Upper lobe of right lung (tissue), 1 donor: ENCODE measurements around the gene GAPVD1. TPM values are rescaled to one million over a fixed set of nuclear protein-coding genes. Genes with fewer than 3 reads are reported as not detected.

ENCODE experiments used
- ATAC-seq: fragments of 200-7000 bp; cut with Tn5 transposase; one replicate; pipeline ENCODE4 v1.9.1; 2020; ENCODE audit warnings: mild to moderate bottlenecking, moderate library complexity
- DNase-seq: peaks from one replicate; pipeline ENCODE4 v3.0.0-alpha.2; 2020
- H3K27ac ChIP-seq: fragments of 200-600 bp; one replicate; pipeline ENCODE4 v1.8.0; 2022
- H3K27me3 ChIP-seq: fragments of 200-600 bp; one replicate; pipeline ENCODE4 v1.8.0; 2022; ENCODE audit warnings: mild to moderate bottlenecking
- H3K36me3 ChIP-seq: fragments of 200-600 bp; one replicate; pipeline ENCODE4 v1.8.0; 2022
- H3K4me1 ChIP-seq: fragments of 200-600 bp; one replicate; pipeline ENCODE4 v1.8.0; 2022
- H3K4me3 ChIP-seq: fragments of 200-600 bp; one replicate; pipeline ENCODE4 v1.8.0; 2022; ENCODE audit warnings: mild to moderate bottlenecking
- H3K9me3 ChIP-seq: fragments of 200-600 bp; one replicate; pipeline ENCODE4 v1.8.0; 2022
- CTCF ChIP-seq: fragments of 200-600 bp; IDR thresholded peaks from one replicate; pipeline ENCODE4 v1.8.0; 2022; ENCODE audit warnings: antibody characterized with exemption
- intact Hi-C: fragments of 100-400 bp; cut with DNase I; formaldehyde crosslinking; loops from one replicate; pipeline ENCODE4 v1.11.0; 2022
- total RNA-seq: library from RNA; stranded (reverse); fragmentation: NEBNext Ultra II Directional; extraction: Animal tissue kit (Norgen Biotek cat#: 25700); gene quantifications from one replicate; pipeline ENCODE4 v1.2.1, GENCODE V29; 2021
- donor health status: DM: no; HTN: yes; CAD: no; lungs with severe emphysema.

GAPVD1 gene
- total RNA-seq, 1 donor from 2014 or later: 68.9 TPM

DNA sequence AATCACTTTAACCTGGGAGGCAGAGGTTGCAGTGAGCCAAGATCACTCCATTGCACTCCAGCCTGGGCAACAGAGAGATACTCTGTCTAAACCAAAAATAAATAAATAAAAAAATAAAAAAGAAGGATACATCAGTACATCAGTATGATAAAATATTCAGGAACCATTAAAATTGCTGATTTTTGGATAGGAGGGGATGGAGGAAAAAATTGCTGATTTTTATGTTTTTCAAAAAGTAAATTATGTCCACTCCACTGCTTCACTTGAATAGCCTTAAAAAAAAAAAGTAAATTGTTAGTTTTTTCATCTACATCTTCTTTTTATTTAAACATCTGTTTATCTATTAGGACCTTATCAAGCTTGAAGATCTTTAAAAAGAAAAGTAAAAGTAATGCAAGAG is 7.4 kb upstream of the GAPVD1 start:
- no peak for TF ChIP-seq CTCF
- ATAC-seq: no peak
- Histone ChIP-seq H3K27me3 (no peaks in the 10 kb centered on the region), H3K27ac (no peak overlapping the region), H3K36me3 (no peaks in the 10 kb centered on the region), H3K4me1 (no peaks in the 10 kb centered on the region), H3K4me3 (no peak overlapping the region), H3K9me3 (no peaks in the 10 kb centered on the region)
- intact Hi-C loops: no loop called here
- no peak for DNase-seq

- no peak for DNase-seq
Measured at GRCh38 chr9:125255781-125256391, 5.7 kb upstream of the GAPVD1 start.

GRCh38 chr9:125258160-125258785 is 3.4 kb upstream of the GAPVD1 start:
- intact Hi-C loops: no loop called here
- DNase-seq: no peak
- Histone ChIP-seq H3K27ac (no peak overlapping the region), H3K36me3 (no peaks in the 10 kb centered on the region), H3K27me3 (no peaks in the 10 kb centered on the region), H3K4me1 (peaks cover 8% of the 10 kb centered on the region), H3K9me3 (no peaks in the 10 kb centered on the region), H3K4me3 (no peak overlapping the region)
- no peak for ATAC-seq
- no peak for TF ChIP-seq CTCF

More at GRCh38 chr9:125255781-125256391, 5.7 kb upstream of the GAPVD1 start:
- Histone ChIP-seq H3K4me1 (no peaks in the 10 kb centered on the region), H3K27me3 (no peaks in the 10 kb centered on the region), H3K27ac (no peak overlapping the region), H3K9me3 (no peaks in the 10 kb centered on the region), H3K36me3 (no peaks in the 10 kb centered on the region), H3K4me3 (no peak overlapping the region)
- intact Hi-C loops: no loop called here
- ATAC-seq: peak; percentile 69
- TF ChIP-seq CTCF: peak; percentile 19

GRCh38 chr9:125258832-125259534 is 2.6 kb upstream of the GAPVD1 start:
- DNase-seq: no peak
- no peaks in the 10 kb centered on the region for H3K36me3 ChIP-seq
- H3K4me1 ChIP-seq: peaks cover 15% of the 10 kb centered on the region
- H3K27me3 ChIP-seq: no peaks in the 10 kb centered on the region
- intact Hi-C loops: no loop called here
- no peak overlapping the region for H3K4me3 ChIP-seq
- ATAC-seq: peak; percentile 48
- H3K27ac ChIP-seq: no peak overlapping the region
- no peak for TF ChIP-seq CTCF
- H3K9me3 ChIP-seq: no peaks in the 10 kb centered on the region

DNA sequence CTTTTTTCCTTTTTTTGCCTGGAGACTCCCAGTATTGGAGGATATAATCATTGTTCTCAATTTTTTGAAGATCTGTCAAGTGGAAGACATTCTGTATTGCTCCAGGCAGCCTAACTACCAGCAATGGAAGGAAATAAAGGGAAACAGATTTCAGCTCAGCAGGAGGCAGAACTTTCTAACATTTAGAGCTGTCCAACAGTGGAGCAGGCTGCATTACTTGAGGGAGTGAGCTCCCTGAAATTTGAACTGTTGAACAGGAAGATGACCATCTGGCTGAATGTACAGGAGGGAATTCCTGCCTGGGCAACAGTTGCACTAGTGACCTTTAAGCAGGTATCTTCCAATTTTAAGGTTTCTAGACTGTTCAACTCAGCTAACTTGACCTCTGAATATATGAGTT is 1.1 kb upstream of the GAPVD1 start:
- intact Hi-C loops: no loop called here
- ATAC-seq (no peak), DNase-seq (no peak)
- peaks cover 19% of the 10 kb centered on the region for H3K4me1 ChIP-seq
- no peak overlapping the region for H3K4me3 ChIP-seq
- H3K27ac ChIP-seq: no peak overlapping the region
- H3K9me3 ChIP-seq: no peaks in the 10 kb centered on the region
- no peaks in the 10 kb centered on the region for H3K27me3 ChIP-seq
- no peak for TF ChIP-seq CTCF
- H3K36me3 ChIP-seq: no peaks in the 10 kb centered on the region
